Measurements from ENCODE around the gene PAX8.

The PAX8 gene

GRCh38 chr2:113219525-113219888 is 59.2 kb downstream of the PAX8 start:
- FAIRE-seq = no peak

- no peak for FAIRE-seq
Observed at GRCh38 chr2:113219092-113219441, 59.7 kb downstream of the PAX8 start.

GRCh38 chr2:113218283-113219091 is 60.2 kb downstream of the PAX8 start:
- FAIRE-seq = no peak

- FAIRE-seq = no peak
Observed at GRCh38 chr2:113217455-113218282, 61.1 kb downstream of the PAX8 start.

- FAIRE-seq = no peak
Observed at GRCh38 chr2:113216891-113217454, 61.7 kb downstream of the PAX8 start.

GRCh38 chr2:113216321-113216720 is 62.4 kb downstream of the PAX8 start:
- no peak for FAIRE-seq

GRCh38 chr2:113215056-113215455 is 63.7 kb downstream of the PAX8 start:
- FAIRE-seq = no peak

- no peak for FAIRE-seq
Observed at GRCh38 chr2:113214141-113214540, 64.6 kb downstream of the PAX8 start.

GRCh38 chr2:113213061-113213930 is 65.4 kb downstream of the PAX8 start:
- no peak for FAIRE-seq

- FAIRE-seq = no peak
Observed at GRCh38 chr2:113212245-113213060, 66.3 kb downstream of the PAX8 start.

- FAIRE-seq = no peak
Observed at GRCh38 chr2:113211226-113212105, 67.3 kb downstream of the PAX8 start.

GRCh38 chr2:113209646-113210171 is 69.0 kb downstream of the PAX8 start:
- FAIRE-seq = no peak

- no peak for FAIRE-seq
Observed at GRCh38 chr2:113209011-113209645, 69.6 kb downstream of the PAX8 start.

GRCh38 chr2:113208396-113208795 is 70.3 kb downstream of the PAX8 start:
- no peak for FAIRE-seq

GRCh38 chr2:113207021-113207420 is 71.7 kb downstream of the PAX8 start:
- FAIRE-seq = no peak

- FAIRE-seq = no peak
Observed at GRCh38 chr2:113206251-113206650, 72.5 kb downstream of the PAX8 start.

- no peak for FAIRE-seq
Observed at GRCh38 chr2:113203901-113204519, 74.7 kb downstream of the PAX8 start.

- no peak for FAIRE-seq
Observed at GRCh38 chr2:113203217-113203530, 75.5 kb downstream of the PAX8 start.

GRCh38 chr2:113202305-113203216 is 76.2 kb downstream of the PAX8 start:
- FAIRE-seq = no peak
